ENCODE measurements around the gene TECPR2. TPM values are rescaled to one million over a fixed set of nuclear protein-coding genes. Genes with fewer than 3 reads are reported as not detected.

The TECPR2 gene
- total and polyA plus RNA-seq, 4 donors, result 5.6 to 30.3 (median 19.5) TPM

DNA sequence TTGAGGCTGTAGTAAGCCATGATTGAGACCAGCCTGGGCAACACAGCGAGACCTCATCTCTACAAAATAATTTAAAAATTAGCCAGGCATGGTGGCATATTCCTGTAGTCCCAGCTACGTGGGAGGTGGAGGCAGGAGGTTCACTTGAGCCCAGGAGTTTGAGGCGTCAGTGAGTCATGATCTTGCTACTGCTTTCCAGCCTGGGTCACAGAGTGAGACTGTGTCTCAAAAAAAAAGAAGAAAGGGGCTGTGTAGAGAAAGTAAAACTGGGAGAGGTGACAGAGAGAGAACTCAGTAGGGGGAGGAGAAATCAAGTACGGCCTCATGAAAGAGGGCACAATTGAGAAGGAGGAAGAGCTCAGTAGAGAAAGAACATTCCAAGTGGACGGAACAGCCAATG, 12.4 kb downstream of the TECPR2 start:
- H3K27ac ChIP-seq (ENCODE audit: low read depth in 1 of 2, low read length in 1 of 2), result no peak overlapping the region
- ATAC-seq (ENCODE audit: insufficient read depth, low FRiP score) (no peak), DNase-seq (no peak)
- H3K4me3 ChIP-seq, result no peak overlapping the region
- WGBS, 2 donors, result 95 to 96% methylated on average over 5 of the region's 5 CpGs
- H3K9me3 ChIP-seq (ENCODE audit: control insufficient read depth in 4 of 4, insufficient read depth in 3 of 4, low read length in 3 of 4), result no peaks in the 10 kb centered on the region
- H3K4me1 ChIP-seq (ENCODE audit: control insufficient read depth in 5 of 5, insufficient read depth in 5 of 5, low read length in 5 of 5), result peaks cover 0 to 3% (median 0%) of the 10 kb centered on the region in 5 donors
- H3K27me3 ChIP-seq (ENCODE audit: control insufficient read depth in 3 of 3, insufficient read depth in 3 of 3, low read length in 2 of 3), result no peaks in the 10 kb centered on the region
- peaks cover 4 to 10% (median 9%) of the 10 kb centered on the region in 4 donors for H3K36me3 ChIP-seq (ENCODE audit: control insufficient read depth in 4 of 4, insufficient read depth in 4 of 4, low read length in 4 of 4)
- H3K9ac ChIP-seq (ENCODE audit: insufficient read depth in 1 of 2, low read length in 2 of 2), result no peak overlapping the region
- TF ChIP-seq CTCF (IDR thresholded peaks at IDR 0.05; ENCODE audit: control extremely low read depth, extremely low read depth), result no peak

DNA sequence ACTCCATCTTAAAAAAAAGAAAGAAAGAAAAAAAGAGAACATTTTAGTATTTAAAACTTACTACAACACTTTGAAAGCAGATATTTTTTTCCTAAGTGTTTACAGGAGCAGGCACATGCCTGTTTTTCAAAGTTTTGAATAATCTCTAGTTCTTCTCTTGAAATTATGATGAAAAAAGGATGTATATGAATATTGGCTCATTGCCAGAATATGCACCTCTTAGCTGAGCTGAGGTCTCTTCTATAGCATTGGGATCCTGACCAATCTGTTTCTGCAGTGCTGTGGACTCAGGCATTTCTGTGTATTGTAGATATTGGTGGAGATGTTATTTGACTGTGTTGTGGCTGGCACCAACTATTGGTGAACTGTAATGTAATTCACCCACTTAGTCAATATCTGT, 15.0 kb downstream of the TECPR2 start:
- no peaks in the 10 kb centered on the region for H3K27me3 ChIP-seq (ENCODE audit: control insufficient read depth in 3 of 3, insufficient read depth in 3 of 3, low read length in 2 of 3)
- H3K4me3 ChIP-seq, result no peak overlapping the region
- no peak overlapping the region for H3K9ac ChIP-seq (ENCODE audit: insufficient read depth in 1 of 2, low read length in 2 of 2)
- no peak overlapping the region for H3K27ac ChIP-seq (ENCODE audit: low read depth in 1 of 2, low read length in 1 of 2)
- H3K4me1 ChIP-seq (ENCODE audit: control insufficient read depth in 5 of 5, insufficient read depth in 5 of 5, low read length in 5 of 5), result peaks cover 0 to 2% (median 0%) of the 10 kb centered on the region in 5 donors
- ATAC-seq (ENCODE audit: insufficient read depth, low FRiP score) (no peak), DNase-seq (no peak)
- no peaks in the 10 kb centered on the region for H3K9me3 ChIP-seq (ENCODE audit: control insufficient read depth in 4 of 4, insufficient read depth in 3 of 4, low read length in 3 of 4)
- peaks cover 4 to 13% (median 11%) of the 10 kb centered on the region in 4 donors for H3K36me3 ChIP-seq (ENCODE audit: control insufficient read depth in 4 of 4, insufficient read depth in 4 of 4, low read length in 4 of 4)
- no peak for TF ChIP-seq CTCF (IDR thresholded peaks at IDR 0.05; ENCODE audit: control extremely low read depth, extremely low read depth)

DNA sequence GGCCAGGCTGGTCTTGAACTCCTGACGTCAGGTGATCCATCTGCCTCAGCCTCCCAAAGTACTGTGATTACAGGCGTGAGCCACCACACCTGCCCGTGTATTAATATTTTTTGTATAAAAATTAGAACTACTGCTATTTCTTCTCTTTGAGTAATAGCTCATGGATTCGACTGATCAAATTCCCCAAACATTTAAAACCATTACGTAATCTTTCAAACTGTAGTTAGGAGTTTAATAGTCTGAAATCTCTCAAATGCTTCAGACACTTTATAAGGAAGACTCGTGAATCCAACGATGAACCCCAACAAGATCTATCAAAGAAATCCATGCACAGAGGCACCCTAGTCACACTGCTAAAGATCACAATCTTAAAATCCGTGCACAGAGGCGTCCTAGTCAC, 16.1 kb downstream of the TECPR2 start:
- Histone ChIP-seq H3K36me3 (ENCODE audit: control insufficient read depth in 4 of 4, insufficient read depth in 4 of 4, low read length in 4 of 4) (peaks cover 4 to 13% (median 11%) of the 10 kb centered on the region in 4 donors), H3K27me3 (ENCODE audit: control insufficient read depth in 3 of 3, insufficient read depth in 3 of 3, low read length in 2 of 3) (no peaks in the 10 kb centered on the region), H3K27ac (ENCODE audit: low read depth in 1 of 2, low read length in 1 of 2) (no peak overlapping the region), H3K4me1 (ENCODE audit: control insufficient read depth in 5 of 5, insufficient read depth in 5 of 5, low read length in 5 of 5) (peaks cover 0 to 2% (median 0%) of the 10 kb centered on the region in 5 donors), H3K4me3 (no peak overlapping the region), H3K9ac (ENCODE audit: insufficient read depth in 1 of 2, low read length in 2 of 2) (no peak overlapping the region), H3K9me3 (ENCODE audit: control insufficient read depth in 4 of 4, insufficient read depth in 3 of 4, low read length in 3 of 4) (no peaks in the 10 kb centered on the region)
- no peak for ATAC-seq (ENCODE audit: insufficient read depth, low FRiP score)
- DNase-seq, result no peak
- WGBS, 2 donors, result 96% methylated on average over 9 of the region's 9 CpGs
- TF ChIP-seq CTCF (IDR thresholded peaks at IDR 0.05; ENCODE audit: control extremely low read depth, extremely low read depth), result no peak

GRCh38 chr14:102387086-102387485, 24.3 kb downstream of the TECPR2 start:
- DNase-seq, result no peak
- peaks cover 0 to 6% (median 4%) of the 10 kb centered on the region in 5 donors for H3K4me1 ChIP-seq (ENCODE audit: control insufficient read depth in 5 of 5, insufficient read depth in 5 of 5, low read length in 5 of 5)
- no peak overlapping the region for H3K27ac ChIP-seq (ENCODE audit: low read depth in 1 of 2, low read length in 1 of 2)
- no peak overlapping the region for H3K4me3 ChIP-seq
- TF ChIP-seq CTCF (IDR thresholded peaks at IDR 0.05; ENCODE audit: control extremely low read depth, extremely low read depth), result no peak
- no peak for ATAC-seq (ENCODE audit: insufficient read depth, low FRiP score)
- H3K9ac ChIP-seq (ENCODE audit: insufficient read depth in 1 of 2, low read length in 2 of 2), result no peak overlapping the region
- H3K27me3 ChIP-seq (ENCODE audit: control insufficient read depth in 3 of 3, insufficient read depth in 3 of 3, low read length in 2 of 3), result no peaks in the 10 kb centered on the region
- no peaks in the 10 kb centered on the region for H3K9me3 ChIP-seq (ENCODE audit: control insufficient read depth in 4 of 4, insufficient read depth in 3 of 4, low read length in 3 of 4)
- peaks cover 0 to 8% (median 4%) of the 10 kb centered on the region in 4 donors for H3K36me3 ChIP-seq (ENCODE audit: control insufficient read depth in 4 of 4, insufficient read depth in 4 of 4, low read length in 4 of 4)

Data from lung (tissue), 12 donors.